Activated naive CD8-positive, alpha-beta T cell treated with anti-CD3 and anti-CD28 coated beads, Interleukin-2, amount 50 U/mL, for 24 hours (primary cell): ENCODE results near the gene INTS7.

Source experiments
- ATAC-seq: fragments of 150-1000 bp; cut with Tn5 transposase; one replicate; pipeline ENCODE4 v1.10.0; 2021
- DNase-seq: peaks from one replicate; pipeline ENCODE4 v3.0.0; 2021
- H3K27ac Mint-ChIP-seq: one replicate; pipeline ENCODE4 v1.8.0; 2021; ENCODE audit warnings: mild to moderate bottlenecking, mixed read lengths
- H3K27me3 Mint-ChIP-seq: one replicate; pipeline ENCODE4 v1.8.0; 2021; ENCODE audit warnings: mixed read lengths
- H3K36me3 Mint-ChIP-seq: one replicate; pipeline ENCODE4 v1.8.0; 2021; ENCODE audit warnings: low read depth, mixed read lengths
- H3K4me1 Mint-ChIP-seq: one replicate; pipeline ENCODE4 v1.8.0; 2021; ENCODE audit warnings: mixed read lengths
- H3K4me3 Mint-ChIP-seq: one replicate; pipeline ENCODE4 v1.8.0; 2021; ENCODE audit warnings: mild to moderate bottlenecking, moderate library complexity, mixed read lengths
- H3K9me3 Mint-ChIP-seq: one replicate; pipeline ENCODE4 v1.8.0; 2021; ENCODE audit warnings: mixed read lengths

INTS7 gene

DNA sequence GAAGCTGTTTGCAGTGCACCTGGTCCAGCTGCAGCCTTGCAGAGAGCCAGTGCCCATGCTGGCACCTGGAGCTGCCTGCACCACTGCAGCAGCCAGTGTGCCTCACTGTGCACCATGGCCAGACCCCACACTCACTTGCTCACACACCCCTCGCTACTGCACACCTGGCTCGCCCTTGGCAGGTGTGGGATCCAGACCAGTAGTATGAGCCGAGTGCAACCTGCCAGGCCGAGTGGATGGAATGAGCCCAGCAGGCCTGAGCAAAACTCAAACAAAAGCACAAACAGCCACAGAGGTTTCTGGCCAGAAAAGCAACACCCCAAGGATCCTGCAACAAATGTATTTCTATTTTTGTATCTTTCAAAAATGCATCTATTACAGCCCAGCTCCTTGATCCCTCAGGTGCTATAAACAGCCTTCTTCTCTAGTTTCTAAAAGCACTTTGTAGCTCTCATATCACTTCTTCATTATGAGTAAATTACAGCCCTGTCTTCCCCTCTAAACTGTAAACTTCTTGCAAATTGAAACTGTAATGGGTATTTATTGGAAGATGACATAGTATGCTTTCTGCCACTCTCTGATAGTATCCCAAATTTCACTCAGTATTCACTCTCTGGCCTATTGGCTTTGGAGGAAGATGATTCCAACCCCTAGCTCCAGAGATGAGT, 132.6 kb downstream of the INTS7 start:
- Mint-ChIP-seq H3K4me3 (no peak overlapping the region), H3K4me1 (no peaks in the 10 kb centered on the region), H3K9me3 (no peaks in the 10 kb centered on the region), H3K27ac (no peak overlapping the region), H3K27me3 (no peaks in the 10 kb centered on the region), H3K36me3 (no peaks in the 10 kb centered on the region)
- DNase-seq (no peak), ATAC-seq (no peak)

DNA sequence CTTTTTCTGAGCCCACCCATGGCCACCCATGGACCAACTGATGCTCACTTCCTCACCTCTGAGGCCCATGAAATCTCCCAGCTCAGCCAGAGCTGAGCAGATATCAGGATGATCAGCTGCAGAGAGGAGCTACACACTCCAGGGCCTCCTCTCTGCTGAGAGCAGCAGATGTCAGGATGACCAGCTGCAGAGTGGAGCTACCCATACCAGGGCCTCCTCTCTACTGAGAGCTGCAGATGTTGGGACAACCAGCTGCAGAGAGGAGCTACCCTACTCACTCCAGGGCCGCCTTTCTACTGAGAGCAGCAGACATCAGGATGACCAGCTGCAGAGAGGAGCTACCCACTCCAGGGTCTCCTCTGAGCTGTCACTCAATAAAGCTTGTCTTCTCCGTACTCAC, 133.4 kb downstream of the INTS7 start:
- Mint-ChIP-seq H3K9me3 (no peaks in the 10 kb centered on the region), H3K27ac (no peak overlapping the region), H3K27me3 (no peaks in the 10 kb centered on the region), H3K4me1 (no peaks in the 10 kb centered on the region), H3K4me3 (no peak overlapping the region), H3K36me3 (no peaks in the 10 kb centered on the region)
- DNase-seq (no peak), ATAC-seq (no peak)

DNA sequence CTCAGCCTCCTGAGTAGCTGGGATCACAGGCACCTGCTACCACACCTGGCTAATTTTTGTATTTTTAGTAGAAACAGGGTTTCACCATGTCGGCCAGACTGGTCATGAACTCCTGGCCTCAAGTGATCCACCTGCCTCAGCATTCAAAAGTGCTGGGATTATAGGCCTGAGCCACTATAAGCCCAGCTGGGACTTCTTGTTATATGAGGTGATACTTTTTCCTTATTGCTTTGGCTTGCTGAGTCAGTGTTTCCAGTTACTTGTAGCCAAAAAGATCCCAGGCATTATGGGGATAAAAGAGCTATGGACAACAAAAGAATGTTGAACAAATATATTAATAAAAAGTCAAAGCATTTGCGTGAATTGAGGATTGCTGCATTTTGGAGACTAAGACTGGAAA, 134.9 kb downstream of the INTS7 start:
- H3K27me3 Mint-ChIP-seq: no peaks in the 10 kb centered on the region
- ATAC-seq (no peak), DNase-seq (no peak)
- no peaks in the 10 kb centered on the region for H3K36me3 Mint-ChIP-seq
- H3K9me3 Mint-ChIP-seq: no peaks in the 10 kb centered on the region
- H3K4me3 Mint-ChIP-seq: no peak overlapping the region
- no peak overlapping the region for H3K27ac Mint-ChIP-seq
- H3K4me1 Mint-ChIP-seq: no peaks in the 10 kb centered on the region

DNA sequence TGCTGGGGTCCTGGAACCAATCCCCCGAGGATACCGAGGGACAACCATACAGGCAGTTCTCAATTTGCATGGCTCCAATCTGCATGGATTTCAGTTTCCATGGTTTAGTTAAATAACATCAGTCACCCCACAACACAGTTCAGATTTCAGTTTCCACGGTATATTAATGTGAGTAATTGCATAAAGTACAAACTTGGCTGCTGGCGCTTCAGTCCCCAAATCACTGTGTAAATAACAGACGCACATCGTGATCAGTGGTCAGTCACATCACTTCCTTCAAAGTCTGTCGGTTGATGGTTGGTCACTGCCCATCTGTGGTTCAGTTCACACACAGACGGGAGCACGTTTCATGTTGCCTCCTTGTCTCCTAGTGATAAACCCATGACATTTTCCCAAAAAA, 138.4 kb downstream of the INTS7 start:
- DNase-seq (no peak), ATAC-seq (no peak)
- no peak overlapping the region for H3K27ac Mint-ChIP-seq
- H3K36me3 Mint-ChIP-seq: no peaks in the 10 kb centered on the region
- H3K27me3 Mint-ChIP-seq: no peaks in the 10 kb centered on the region
- H3K4me3 Mint-ChIP-seq: no peak overlapping the region
- no peaks in the 10 kb centered on the region for H3K9me3 Mint-ChIP-seq
- no peaks in the 10 kb centered on the region for H3K4me1 Mint-ChIP-seq

DNA sequence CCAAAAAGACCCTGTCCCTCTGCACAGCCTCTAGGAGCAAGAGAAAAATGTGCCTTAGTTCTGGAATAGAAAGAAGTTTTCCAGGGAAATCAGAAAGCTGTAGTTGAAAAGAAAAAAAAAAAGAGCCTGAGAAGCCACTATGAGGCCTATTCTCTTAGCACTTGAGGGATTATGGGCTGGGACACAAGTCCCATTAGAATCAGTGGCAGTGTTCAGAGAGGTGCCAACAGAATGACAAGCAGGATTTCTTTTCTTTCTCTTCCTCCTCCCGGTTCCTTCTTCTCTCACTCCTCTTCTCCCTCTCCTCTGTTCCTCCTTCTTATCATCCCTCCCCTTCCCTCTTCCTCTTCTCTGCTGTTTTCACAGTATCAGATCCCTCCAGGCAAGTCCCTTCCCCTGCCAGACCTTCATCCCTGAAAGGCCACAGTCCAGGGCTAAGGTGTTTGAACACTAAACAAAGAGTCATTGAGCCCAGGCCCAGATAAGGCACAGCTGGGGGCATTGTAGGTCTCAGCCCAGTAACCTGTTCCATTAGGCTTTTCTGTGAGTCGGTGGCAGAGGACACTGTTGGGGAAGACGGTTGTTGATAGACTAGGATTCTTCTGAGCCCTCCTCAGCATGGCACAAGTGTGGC, 140.1 kb downstream of the INTS7 start:
- no peaks in the 10 kb centered on the region for H3K27me3 Mint-ChIP-seq

DNA sequence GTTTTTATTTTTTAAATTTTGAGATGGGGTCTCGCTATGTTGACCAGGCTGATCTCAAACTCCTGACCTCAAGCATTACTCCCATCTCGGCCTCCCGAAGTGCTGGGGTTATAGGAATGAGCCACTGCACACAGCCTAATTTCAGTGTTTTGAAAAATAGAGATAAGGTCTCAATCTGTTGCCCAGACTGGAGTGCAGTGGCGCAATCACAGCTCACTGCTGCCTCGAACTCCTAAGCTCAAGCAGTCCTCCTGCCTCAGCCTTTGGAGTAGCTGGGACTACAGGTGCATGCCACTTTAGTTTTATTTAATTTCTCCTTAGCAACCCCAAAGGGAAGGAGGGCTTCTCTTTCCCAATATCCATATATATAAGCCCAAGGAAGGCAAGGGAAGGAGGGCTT, 141.0 kb downstream of the INTS7 start:
- Mint-ChIP-seq H3K36me3 (no peaks in the 10 kb centered on the region), H3K4me1 (peaks cover 2% of the 10 kb centered on the region), H3K9me3 (no peaks in the 10 kb centered on the region), H3K27ac (no peak overlapping the region), H3K4me3 (no peak overlapping the region), H3K27me3 (no peaks in the 10 kb centered on the region)
- DNase-seq: no peak
- no peak for ATAC-seq

More for the DNA sequence above, 140.1 kb downstream of the INTS7 start:
- H3K4me1 Mint-ChIP-seq: peaks cover 1% of the 10 kb centered on the region
- ATAC-seq: no peak
- no peaks in the 10 kb centered on the region for H3K9me3 Mint-ChIP-seq
- H3K36me3 Mint-ChIP-seq: no peaks in the 10 kb centered on the region
- no peak overlapping the region for H3K4me3 Mint-ChIP-seq
- H3K27ac Mint-ChIP-seq: no peak overlapping the region
- DNase-seq: no peak

DNA sequence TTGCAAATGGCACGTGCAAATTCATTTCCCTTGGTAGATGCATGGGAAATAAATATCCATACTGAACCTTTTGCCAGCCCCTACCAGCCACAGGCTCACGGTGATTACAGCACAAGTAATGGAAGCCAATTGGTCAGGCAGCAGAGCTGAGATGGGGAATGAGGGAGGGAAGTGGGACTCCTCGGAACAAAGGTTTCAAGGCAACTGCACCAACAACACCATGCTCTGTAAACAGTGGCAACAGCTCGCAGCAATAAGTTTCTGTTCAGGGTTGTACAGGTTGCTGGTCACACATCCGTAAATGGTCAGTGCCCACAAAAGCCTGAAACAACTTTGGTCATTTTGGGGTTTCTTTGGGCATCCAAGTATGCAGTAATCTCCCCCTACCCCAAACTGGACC, 142.1 kb downstream of the INTS7 start:
- Mint-ChIP-seq H3K36me3 (no peaks in the 10 kb centered on the region), H3K4me3 (no peak overlapping the region), H3K4me1 (peaks cover 2% of the 10 kb centered on the region), H3K9me3 (no peaks in the 10 kb centered on the region), H3K27ac (no peak overlapping the region), H3K27me3 (no peaks in the 10 kb centered on the region)
- no peak for DNase-seq
- ATAC-seq: no peak

DNA sequence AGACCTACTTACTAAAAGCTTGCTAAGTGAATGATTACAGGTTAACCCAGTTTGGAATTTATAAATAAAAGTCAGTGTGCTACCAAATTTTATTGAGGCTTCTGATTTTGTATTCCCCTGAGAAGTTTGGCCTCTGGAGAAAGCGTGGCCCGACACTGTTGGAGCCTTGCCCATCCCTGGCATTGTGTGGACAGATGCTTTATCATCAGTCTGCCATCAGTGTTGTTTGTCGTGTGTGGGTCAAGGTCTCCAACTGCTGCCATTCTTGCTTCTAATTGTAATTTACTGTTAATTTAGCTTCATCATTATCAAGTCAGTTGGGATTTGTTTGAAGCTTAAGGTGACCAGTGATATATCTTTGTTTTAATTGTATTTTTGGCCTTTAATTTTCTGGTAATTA, 142.8 kb downstream of the INTS7 start:
- Mint-ChIP-seq H3K4me3 (no peak overlapping the region), H3K36me3 (no peaks in the 10 kb centered on the region), H3K27ac (no peak overlapping the region), H3K9me3 (no peaks in the 10 kb centered on the region), H3K27me3 (no peaks in the 10 kb centered on the region), H3K4me1 (peaks cover 5% of the 10 kb centered on the region)
- ATAC-seq: no peak
- no peak for DNase-seq

DNA sequence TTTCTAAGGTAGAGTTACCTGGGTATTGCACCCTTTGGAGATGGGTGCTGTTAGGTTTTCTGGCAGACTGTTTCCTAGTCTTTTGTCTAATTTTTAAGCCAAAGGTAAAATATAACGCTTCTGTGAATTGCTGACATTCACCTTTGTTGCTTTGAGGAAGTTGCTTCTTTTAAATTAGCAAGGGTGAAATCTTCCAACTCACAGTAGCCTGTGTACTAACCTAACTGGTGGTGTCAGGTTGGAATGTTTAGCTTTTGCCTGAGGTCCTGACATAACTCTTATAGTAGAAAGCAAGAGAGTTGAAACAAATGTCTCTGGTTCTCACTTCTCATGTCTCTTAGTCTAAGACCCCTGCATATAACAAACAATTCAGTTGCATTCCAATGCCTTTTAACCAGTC, 143.6 kb downstream of the INTS7 start:
- H3K27ac Mint-ChIP-seq: no peak overlapping the region
- H3K4me1 Mint-ChIP-seq: peaks cover 8% of the 10 kb centered on the region
- no peak overlapping the region for H3K4me3 Mint-ChIP-seq
- H3K27me3 Mint-ChIP-seq: peaks cover 3% of the 10 kb centered on the region
- ATAC-seq (no peak), DNase-seq (no peak)
- no peaks in the 10 kb centered on the region for H3K36me3 Mint-ChIP-seq
- no peaks in the 10 kb centered on the region for H3K9me3 Mint-ChIP-seq
